HG03060 (cell line): ENCODE data around the gene CTF1.
"Not testable (repeated sequence)": the region's sequence is repeated elsewhere in the genome, so short reads cannot be mapped to it uniquely, and the experiment has no call there.

Experiments
- ATAC-seq: cut with Tn5 transposase; IDR thresholded peaks from one replicate; pipeline ENCODE4 v1.9.1; 2021; ENCODE audit warnings: low read depth, moderate number of reproducible peaks; ENCODE audit not compliant: unreplicated experiment

CTF1 gene

GRCh38 chr16:30927789-30928378 is 31.5 kb downstream of the CTF1 start:
- ATAC-seq = no peak

GRCh38 chr16:30928390-30928789 is 32.0 kb downstream of the CTF1 start:
- ATAC-seq = no peak

GRCh38 chr16:30929167-30929566 is 32.8 kb downstream of the CTF1 start:
- ATAC-seq = no peak

GRCh38 chr16:30930160-30930571 is 33.8 kb downstream of the CTF1 start:
- no peak for ATAC-seq

GRCh38 chr16:30931068-30931650 is 34.7 kb downstream of the CTF1 start:
- ATAC-seq = no peak

- no peak for ATAC-seq
Measured at GRCh38 chr16:30934827-30935557, 38.6 kb downstream of the CTF1 start.

- no peak for ATAC-seq
Measured at GRCh38 chr16:30937692-30938091, 41.3 kb downstream of the CTF1 start.

GRCh38 chr16:30939571-30939970 is 43.2 kb downstream of the CTF1 start:
- not testable (repeated sequence) for ATAC-seq

GRCh38 chr16:30941600-30942425 is 45.4 kb downstream of the CTF1 start:
- no peak for ATAC-seq

- no peak for ATAC-seq
Measured at GRCh38 chr16:30942426-30942806, 46.0 kb downstream of the CTF1 start.

GRCh38 chr16:30944352-30944751 is 47.9 kb downstream of the CTF1 start:
- ATAC-seq = no peak

GRCh38 chr16:30946671-30947540 is 50.5 kb downstream of the CTF1 start:
- ATAC-seq = no peak

GRCh38 chr16:30947541-30947858 is 51.1 kb downstream of the CTF1 start:
- no peak for ATAC-seq

GRCh38 chr16:30947859-30948666 is 51.6 kb downstream of the CTF1 start:
- no peak for ATAC-seq

- ATAC-seq = no peak
Measured at GRCh38 chr16:30948667-30949649, 52.5 kb downstream of the CTF1 start, which contains the start of gene ORAI3. TSS of gene ORAI3 (plus strand) at chr16:30949068. CDS start at chr16:30949290, 222 bp downstream.

GRCh38 chr16:30949650-30950515 is 53.5 kb downstream of the CTF1 start:
- ATAC-seq = no peak

GRCh38 chr16:30950516-30951065 is 54.2 kb downstream of the CTF1 start:
- no peak for ATAC-seq
